Measurements from ENCODE around the gene NCOR2.

NCOR2 gene

GRCh38 chr12:124520265-124520701, 47.1 kb downstream of the NCOR2 start:
- DNase-seq: no peak

DNA sequence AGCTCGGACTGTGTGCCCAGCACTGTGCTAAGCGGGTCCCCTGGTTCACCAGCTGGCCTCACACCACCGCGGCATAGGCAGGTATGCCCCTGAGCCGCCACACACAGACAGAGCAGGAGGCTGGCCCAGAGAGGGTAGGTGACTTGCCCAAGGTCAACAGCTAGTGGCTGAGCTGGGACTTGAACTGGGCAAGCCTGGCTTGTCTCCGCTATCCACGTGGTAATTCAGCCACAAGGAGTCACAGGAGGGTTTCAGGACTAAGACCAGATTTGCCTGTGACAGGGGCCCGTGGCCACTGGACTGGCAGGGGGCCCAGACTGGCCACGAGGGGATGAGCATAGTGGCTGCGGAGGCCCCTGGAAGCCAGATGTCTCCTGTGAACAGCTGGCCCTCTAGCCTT, 47.7 kb downstream of the NCOR2 start:
- no peak for DNase-seq

- DNase-seq: no peak
Observed at GRCh38 chr12:124518051-124518932, 49.1 kb downstream of the NCOR2 start.

All from CD4-positive, alpha-beta T cell treated with Interleukin-4 for 4 hours (primary cell).